ENCODE measurements around the gene CTNNA3. TPM values are rescaled to one million over a fixed set of nuclear protein-coding genes. Genes with fewer than 3 reads are reported as not detected.

Gene CTNNA3
- total RNA-seq, 4 donors from 2014 or later: 0.68 to 75.2 (median 1.4) TPM

- no peaks in the 10 kb centered on the region for H3K36me3 ChIP-seq
- no peak overlapping the region for H3K27ac ChIP-seq
- H3K27me3 ChIP-seq: no peaks in the 10 kb centered on the region
- H3K9me3 ChIP-seq: no peaks in the 10 kb centered on the region
- no peak for TF ChIP-seq POLR2A (IDR thresholded peaks at IDR 0.05)
- no peak for TF ChIP-seq POLR2AphosphoS5 (IDR thresholded peaks at IDR 0.05)
- no peak for TF ChIP-seq EP300 (IDR thresholded peaks at IDR 0.05; ENCODE audit: low read depth)
- no peak for TF ChIP-seq CTCF (IDR thresholded peaks at IDR 0.05)
- H3K4me1 ChIP-seq: no peaks in the 10 kb centered on the region
- intact Hi-C loops (cut with DNase I; ENCODE audit: low total_unique reads) (no loop called here), in situ Hi-C loops (cut with MboI; ENCODE audit: low pct_ligation_motif_present in 1 of 4, low pct_unique_long_range_greater_than_20kb in 1 of 4, low sequenced_read_pairs in 3 of 4) (no loop called here)
- DNase-seq: no peak
- no peak overlapping the region for H3K4me3 ChIP-seq
- WGBS, 2 donors (ENCODE audit: low coverage in 1 of 2): 45 to 50% methylated on average over 3 of the region's 3 CpGs
Observed at GRCh38 chr10:66550351-66550750, 1145.6 kb downstream of the CTNNA3 start.

- Histone ChIP-seq H3K9me3 (no peaks in the 10 kb centered on the region), H3K4me1 (no peaks in the 10 kb centered on the region), H3K27me3 (no peaks in the 10 kb centered on the region), H3K27ac (no peak overlapping the region), H3K4me3 (no peak overlapping the region), H3K36me3 (no peaks in the 10 kb centered on the region)
- TF ChIP-seq POLR2AphosphoS5 (IDR thresholded peaks at IDR 0.05): no peak
- no peak for TF ChIP-seq EP300 (IDR thresholded peaks at IDR 0.05; ENCODE audit: low read depth)
- TF ChIP-seq CTCF (IDR thresholded peaks at IDR 0.05): no peak
- TF ChIP-seq POLR2A (IDR thresholded peaks at IDR 0.05): no peak
- DNase-seq: no peak
- intact Hi-C loops (cut with DNase I; ENCODE audit: low total_unique reads) (no loop called here), in situ Hi-C loops (cut with MboI; ENCODE audit: low pct_ligation_motif_present in 1 of 4, low pct_unique_long_range_greater_than_20kb in 1 of 4, low sequenced_read_pairs in 3 of 4) (no loop called here)
- 62 to 66% methylated on average over 3 of the region's 3 CpGs for WGBS, 2 donors (ENCODE audit: low coverage in 1 of 2)
Observed at GRCh38 chr10:66538908-66539307, 1157.1 kb downstream of the CTNNA3 start.

- in situ Hi-C loops (cut with MboI; ENCODE audit: low pct_ligation_motif_present in 1 of 4, low pct_unique_long_range_greater_than_20kb in 1 of 4, low sequenced_read_pairs in 3 of 4) (no loop called here), intact Hi-C loops (cut with DNase I; ENCODE audit: low total_unique reads) (no loop called here)
- 55 to 56% methylated on average over 3 of the region's 3 CpGs for WGBS, 2 donors (ENCODE audit: low coverage in 1 of 2)
- DNase-seq: no peak
- Histone ChIP-seq H3K9me3 (no peaks in the 10 kb centered on the region), H3K4me3 (no peak overlapping the region), H3K36me3 (no peaks in the 10 kb centered on the region), H3K27ac (no peak overlapping the region), H3K27me3 (no peaks in the 10 kb centered on the region), H3K4me1 (no peaks in the 10 kb centered on the region)
- no peak for TF ChIP-seq POLR2A (IDR thresholded peaks at IDR 0.05)
- no peak for TF ChIP-seq EP300 (IDR thresholded peaks at IDR 0.05; ENCODE audit: low read depth)
- no peak for TF ChIP-seq POLR2AphosphoS5 (IDR thresholded peaks at IDR 0.05)
- no peak for TF ChIP-seq CTCF (IDR thresholded peaks at IDR 0.05)
Observed at GRCh38 chr10:66538371-66538770, 1157.6 kb downstream of the CTNNA3 start.

DNA sequence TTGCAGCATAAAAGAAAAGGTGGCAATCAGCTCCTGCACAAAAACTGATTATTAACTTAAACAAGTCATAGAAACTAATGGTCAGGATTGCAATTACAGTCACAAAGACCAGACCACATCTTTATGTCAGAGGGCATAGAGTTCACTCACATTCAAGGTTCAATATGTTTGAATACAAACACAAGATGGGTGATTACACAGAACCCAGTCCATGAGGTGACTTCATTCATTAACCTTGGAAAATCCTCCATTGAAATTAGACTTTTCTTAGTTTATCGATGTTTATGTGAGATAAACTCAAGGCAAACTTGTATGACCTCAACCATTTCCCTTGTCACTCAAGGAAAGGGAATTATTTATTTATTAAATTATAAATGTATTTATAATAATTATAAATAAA is 1158.8 kb downstream of the CTNNA3 start:
- TF ChIP-seq POLR2AphosphoS5 (IDR thresholded peaks at IDR 0.05): no peak
- no peak for TF ChIP-seq POLR2A (IDR thresholded peaks at IDR 0.05)
- no peak for TF ChIP-seq EP300 (IDR thresholded peaks at IDR 0.05; ENCODE audit: low read depth)
- TF ChIP-seq CTCF (IDR thresholded peaks at IDR 0.05): no peak

More for the DNA sequence above, 1158.8 kb downstream of the CTNNA3 start:
- H3K36me3 ChIP-seq: no peaks in the 10 kb centered on the region
- no peak for DNase-seq
- H3K4me1 ChIP-seq: no peaks in the 10 kb centered on the region
- intact Hi-C loops (cut with DNase I; ENCODE audit: low total_unique reads): no loop called here
- WGBS, 2 donors (ENCODE audit: low coverage in 1 of 2): 83 to 89% methylated on average over 1 of the region's 1 CpG
- no peak overlapping the region for H3K27ac ChIP-seq
- in situ Hi-C loops (cut with MboI; ENCODE audit: low pct_ligation_motif_present in 1 of 4, low pct_unique_long_range_greater_than_20kb in 1 of 4, low sequenced_read_pairs in 3 of 4): no loop called here
- no peaks in the 10 kb centered on the region for H3K9me3 ChIP-seq
- H3K27me3 ChIP-seq: no peaks in the 10 kb centered on the region
- H3K4me3 ChIP-seq: no peak overlapping the region
